ENCODE data around the gene IGSF9. TPM values are rescaled to one million over a fixed set of nuclear protein-coding genes. Genes with fewer than 3 reads are reported as not detected.

IGSF9 gene
- total RNA-seq, 2 experiments from 2014 or later = 0.07 TPM; not detected in 1

- peak overlapping the region; percentile 98 for H3K27ac Mint-ChIP-seq
- peaks cover 50% of the 10 kb centered on the region for H3K36me3 Mint-ChIP-seq (ENCODE audit: low read depth)
- H3K9me3 Mint-ChIP-seq = no peaks in the 10 kb centered on the region
- peak; percentile 84 for DNase-seq
- ChIA-PET POLR2A (interaction anchor here (0.6 to 4.7 kb wide), 20 partner anchors 8 to 926 kb away, joined by 3 to 56 read pairs (median 4); partner anchors contain the start of genes DUSP23, IFI16, IGSF8 and PIGM), CTCF (interaction anchor here (0.9 to 21.5 kb wide), 10 partner anchors 8 to 269 kb away, joined by 3 to 374 read pairs (median 4); no protein-coding TSS in a partner anchor)
- no peak for TF ChIP-seq CTCF (IDR thresholded peaks at IDR 0.05)
- peaks cover 59% of the 10 kb centered on the region for H3K4me1 Mint-ChIP-seq (ENCODE audit: low read depth)
- peak overlapping the region; percentile 92 for H3K4me3 Mint-ChIP-seq
- ATAC-seq = peak; percentile 43
- no peaks in the 10 kb centered on the region for H3K27me3 Mint-ChIP-seq
- intact Hi-C loops (cut with micrococcal nuclease) = no loop called here
These were observed 21.2 kb downstream of the IGSF9 start for GRCh38 chr1:159924025-159924790.

GRCh38 chr1:159923203-159924024 lies 22.0 kb downstream of the IGSF9 start:
- ATAC-seq (peak; percentile 35), DNase-seq (peak; percentile 93)
- peak overlapping the region; percentile 92 for H3K4me3 Mint-ChIP-seq
- peak overlapping the region; percentile 98 for H3K27ac Mint-ChIP-seq
- H3K9me3 Mint-ChIP-seq = no peaks in the 10 kb centered on the region
- peaks cover 56% of the 10 kb centered on the region for H3K36me3 Mint-ChIP-seq (ENCODE audit: low read depth)
- TF ChIP-seq CTCF (IDR thresholded peaks at IDR 0.05) = no peak
- ChIA-PET CTCF (interaction anchor here (0.9 to 21.5 kb wide), 9 partner anchors 8 to 124 kb away, joined by 3 to 374 read pairs (median 3); partner anchors contain the start of gene IGSF9), POLR2A (interaction anchor here (0.5 to 4.7 kb wide), 11 partner anchors 8 to 914 kb away, joined by 3 to 56 read pairs (median 7); partner anchors contain the start of genes IFI16, SLAMF8 and SLAMF9)
- peaks cover 65% of the 10 kb centered on the region for H3K4me1 Mint-ChIP-seq (ENCODE audit: low read depth)
- intact Hi-C loops (cut with micrococcal nuclease) = no loop called here
- H3K27me3 Mint-ChIP-seq = no peaks in the 10 kb centered on the region

DNA sequence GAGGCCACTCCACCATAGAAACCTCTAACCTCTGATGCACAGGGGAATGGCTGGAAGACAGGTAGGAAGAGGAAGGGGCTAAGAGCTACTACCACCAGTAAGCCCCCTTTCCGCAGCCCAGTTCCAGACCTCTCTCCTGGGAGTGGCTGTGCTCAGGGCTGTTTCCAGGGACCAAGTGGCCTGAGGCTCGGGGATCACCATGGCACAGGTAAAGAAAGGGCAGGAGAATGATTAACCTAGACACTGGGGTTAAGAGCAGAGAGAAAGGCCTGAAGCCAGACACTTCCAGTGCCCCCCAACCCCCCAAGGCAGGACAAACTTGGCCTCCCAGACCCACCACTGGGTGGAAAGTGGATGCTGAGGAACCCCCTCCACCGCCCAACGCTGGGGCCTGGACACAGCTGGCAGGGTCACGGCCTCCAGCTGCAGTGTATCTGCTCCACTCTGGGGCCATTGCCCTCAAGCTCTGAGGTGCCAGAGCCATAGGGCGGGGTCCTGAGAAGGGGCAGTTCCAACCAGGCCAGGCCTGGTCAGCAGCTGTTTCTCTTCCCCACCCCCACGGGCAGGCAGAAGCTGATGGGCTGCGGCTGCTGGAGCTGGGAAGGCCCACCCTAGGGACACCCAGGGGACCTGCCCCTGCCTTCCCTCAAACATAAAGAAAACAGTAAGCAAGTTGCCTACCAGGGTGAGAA lies 22.8 kb downstream of the IGSF9 start:
- Mint-ChIP-seq H3K27me3 (no peaks in the 10 kb centered on the region), H3K36me3 (ENCODE audit: low read depth) (peaks cover 63% of the 10 kb centered on the region), H3K27ac (peak overlapping the region; percentile 98), H3K4me3 (peak overlapping the region; percentile 92), H3K9me3 (no peaks in the 10 kb centered on the region), H3K4me1 (ENCODE audit: low read depth) (peaks cover 73% of the 10 kb centered on the region)
- DNase-seq (no peak), ATAC-seq (no peak)
- intact Hi-C loops (cut with micrococcal nuclease) = no loop called here
- ChIA-PET POLR2A (interaction anchor here (0.5 to 4.7 kb wide), 7 partner anchors 8 to 108 kb away, joined by 4 to 56 read pairs (median 9); partner anchors contain the start of genes SLAMF8 and SLAMF9), CTCF (interaction anchor here (0.9 to 21.5 kb wide), 8 partner anchors 13 to 124 kb away, joined by 3 to 374 read pairs (median 3); partner anchors contain the start of gene IGSF9)
- TF ChIP-seq CTCF (IDR thresholded peaks at IDR 0.05) = no peak

DNA sequence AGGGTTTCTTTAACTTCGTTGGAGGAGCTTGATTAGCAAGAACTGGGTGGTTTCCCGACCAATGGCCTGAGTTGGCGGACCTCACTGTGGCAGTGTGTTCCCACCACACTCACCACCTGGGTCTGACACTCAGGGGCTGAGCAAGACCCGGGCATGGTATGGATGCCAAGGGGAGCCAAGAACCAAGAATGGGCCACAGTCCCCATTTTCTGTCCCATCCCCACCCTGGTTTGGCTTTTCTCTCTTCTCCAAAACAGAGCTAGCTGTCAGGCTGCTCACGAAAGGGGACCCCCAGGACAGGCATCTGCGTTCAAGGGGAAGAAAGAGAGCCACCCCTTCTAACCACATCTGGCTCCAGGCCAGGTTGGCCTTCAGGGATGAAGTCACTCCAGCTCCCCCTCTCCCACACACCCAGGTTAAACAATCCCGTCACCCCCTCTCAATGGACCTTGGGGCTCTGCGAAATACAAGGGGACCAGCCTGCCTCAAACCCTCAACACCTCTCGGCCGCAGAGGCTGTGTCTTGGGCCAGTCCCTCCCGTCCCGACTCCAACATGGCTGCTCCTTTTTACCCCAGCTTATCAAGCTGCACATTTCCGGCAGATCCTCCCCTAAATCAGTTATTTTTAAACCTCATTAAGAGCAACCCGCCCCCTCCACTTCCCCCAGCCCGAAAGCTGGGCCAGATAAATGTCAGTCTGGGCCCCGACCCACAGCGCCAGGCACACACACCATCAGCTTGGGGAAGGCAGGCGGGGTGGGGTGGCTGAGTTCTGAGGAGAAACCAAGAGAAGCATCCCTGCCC lies 23.5 kb downstream of the IGSF9 start:
- Mint-ChIP-seq H3K4me1 (ENCODE audit: low read depth) (peaks cover 76% of the 10 kb centered on the region), H3K27me3 (no peaks in the 10 kb centered on the region), H3K4me3 (peak overlapping the region; percentile 92), H3K9me3 (no peaks in the 10 kb centered on the region), H3K36me3 (ENCODE audit: low read depth) (peaks cover 67% of the 10 kb centered on the region), H3K27ac (peak overlapping the region; percentile 98)
- ChIA-PET POLR2A (interaction anchor here (0.6 to 4.7 kb wide), 7 partner anchors 7 to 235 kb away, joined by 3 to 56 read pairs (median 4); partner anchors contain the start of gene SLAMF8), CTCF (interaction anchor here (1.2 to 21.5 kb wide), 5 partner anchors 14 to 124 kb away, joined by 3 to 374 read pairs (median 6); no protein-coding TSS in a partner anchor)
- TF ChIP-seq CTCF (IDR thresholded peaks at IDR 0.05) = no peak
- no peak for ATAC-seq
- DNase-seq = peak; percentile 55
- intact Hi-C loops (cut with micrococcal nuclease) = no loop called here

Measured in activated CD8-positive, alpha-beta T cell treated with anti-CD3 and anti-CD28 coated beads for 36 hours (primary cell).